VCaP (cell line): ENCODE results near the gene NUP107.
A peak's percentile ranks its signal among the peaks of the same experiment; 100 is the strongest.

ENCODE experiments used
- H3K27ac ChIP-seq: fragments of 450-650 bp; 2 replicates; pipeline ENCODE4 v1.5.1; 2017
- TF ChIP-seq, protein P1 (sequence below): fragments of 450-650 bp; conservative IDR thresholded peaks from 2 replicates; pipeline ENCODE4 v1.5.1; 2017; ENCODE audit warnings: mild to moderate bottlenecking, moderate library complexity

The NUP107 gene

DNA sequence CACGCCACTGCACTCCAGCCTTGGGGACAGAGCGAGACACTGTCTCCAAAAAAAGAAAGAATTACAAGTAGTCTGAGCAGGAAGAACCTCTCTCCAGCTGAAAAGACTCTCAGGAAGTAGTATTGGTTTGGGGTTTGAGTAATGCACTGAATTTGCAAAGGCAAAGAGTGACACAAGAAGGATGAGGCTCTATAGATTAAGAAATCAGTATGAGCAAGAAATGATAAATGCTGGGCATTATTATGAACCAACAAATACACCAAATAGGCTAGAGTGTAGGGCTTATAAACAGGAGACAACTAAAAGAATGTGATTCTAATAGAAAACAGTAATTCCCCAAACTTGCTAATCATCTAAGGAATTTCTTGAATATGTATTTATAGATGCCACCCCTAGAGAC lies 56.6 kb downstream of the NUP107 start:
- TF ChIP-seq, protein P1, sequence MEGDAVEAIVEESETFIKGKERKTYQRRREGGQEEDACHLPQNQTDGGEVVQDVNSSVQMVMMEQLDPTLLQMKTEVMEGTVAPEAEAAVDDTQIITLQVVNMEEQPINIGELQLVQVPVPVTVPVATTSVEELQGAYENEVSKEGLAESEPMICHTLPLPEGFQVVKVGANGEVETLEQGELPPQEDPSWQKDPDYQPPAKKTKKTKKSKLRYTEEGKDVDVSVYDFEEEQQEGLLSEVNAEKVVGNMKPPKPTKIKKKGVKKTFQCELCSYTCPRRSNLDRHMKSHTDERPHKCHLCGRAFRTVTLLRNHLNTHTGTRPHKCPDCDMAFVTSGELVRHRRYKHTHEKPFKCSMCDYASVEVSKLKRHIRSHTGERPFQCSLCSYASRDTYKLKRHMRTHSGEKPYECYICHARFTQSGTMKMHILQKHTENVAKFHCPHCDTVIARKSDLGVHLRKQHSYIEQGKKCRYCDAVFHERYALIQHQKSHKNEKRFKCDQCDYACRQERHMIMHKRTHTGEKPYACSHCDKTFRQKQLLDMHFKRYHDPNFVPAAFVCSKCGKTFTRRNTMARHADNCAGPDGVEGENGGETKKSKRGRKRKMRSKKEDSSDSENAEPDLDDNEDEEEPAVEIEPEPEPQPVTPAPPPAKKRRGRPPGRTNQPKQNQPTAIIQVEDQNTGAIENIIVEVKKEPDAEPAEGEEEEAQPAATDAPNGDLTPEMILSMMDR, result no peak
- H3K27ac ChIP-seq, result no peak overlapping the region

DNA sequence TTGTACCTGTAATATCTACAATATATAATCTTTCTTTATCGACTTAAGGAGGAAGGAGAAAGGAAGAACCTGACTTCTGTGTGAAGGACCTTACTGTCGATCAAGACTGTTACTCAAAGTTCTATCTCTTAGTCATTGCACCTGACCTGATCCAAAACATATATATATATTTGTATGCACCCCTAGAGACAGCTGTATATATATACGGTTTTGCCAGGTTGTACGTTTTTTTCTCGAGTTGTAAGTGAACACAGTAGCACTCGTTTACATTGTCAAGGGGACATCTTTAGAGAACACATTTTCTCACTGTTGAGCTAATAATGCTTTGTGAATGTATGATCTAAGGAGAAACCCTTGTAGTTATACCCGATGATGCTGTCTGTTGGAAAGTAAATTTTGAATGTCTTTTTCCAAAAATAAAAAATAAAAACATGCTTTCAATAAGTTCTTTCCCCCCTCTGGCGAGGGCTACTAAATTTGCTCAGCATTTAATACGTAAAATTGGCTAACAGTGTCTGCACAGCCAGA lies 58.7 kb downstream of the NUP107 start:
- TF ChIP-seq, protein P1, result no peak
- peak overlapping the region; percentile 78 for H3K27ac ChIP-seq

DNA sequence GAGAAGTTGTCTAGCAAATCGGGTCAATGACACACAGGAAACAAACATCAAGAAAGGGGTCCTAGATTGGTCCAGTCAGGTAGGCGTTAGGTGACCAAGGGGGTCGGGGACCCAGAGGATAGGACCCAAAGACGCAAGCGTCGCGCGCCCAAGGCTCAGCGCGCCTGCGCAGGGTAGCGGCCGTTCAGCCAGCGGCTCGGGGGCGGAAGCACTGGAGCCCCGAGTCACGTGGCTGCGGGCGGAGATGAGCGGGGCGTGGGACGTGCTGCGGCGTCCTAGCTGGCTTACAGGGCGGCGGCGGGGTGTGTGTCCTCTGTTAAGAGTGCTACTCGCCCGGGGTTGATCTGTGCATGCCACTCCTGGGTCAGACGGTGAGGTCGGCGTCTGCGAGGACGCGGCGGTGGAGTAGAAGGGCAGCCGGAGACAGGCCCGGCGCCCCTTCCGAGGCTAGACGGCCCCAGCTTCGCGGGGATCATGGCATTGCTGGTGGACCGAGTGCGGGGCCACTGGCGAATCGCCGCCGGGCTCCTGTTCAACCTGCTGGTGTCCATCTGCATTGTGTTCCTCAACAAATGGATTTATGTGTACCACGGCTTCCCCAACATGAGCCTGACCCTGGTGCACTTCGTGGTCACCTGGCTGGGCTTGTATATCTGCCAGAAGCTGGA lies 59.3 kb downstream of the NUP107 start, which contains the start of gene SLC35E3:
Gene SLC35E3, plus strand, starts transcription at position 273 of the 668 bp plus-strand sequence. Its CDS starts 202 bp downstream, at position 475.
- H3K27ac ChIP-seq, result peak within 1 kb of the TSS; percentile 78
- TF ChIP-seq, protein P1, result no peak

DNA sequence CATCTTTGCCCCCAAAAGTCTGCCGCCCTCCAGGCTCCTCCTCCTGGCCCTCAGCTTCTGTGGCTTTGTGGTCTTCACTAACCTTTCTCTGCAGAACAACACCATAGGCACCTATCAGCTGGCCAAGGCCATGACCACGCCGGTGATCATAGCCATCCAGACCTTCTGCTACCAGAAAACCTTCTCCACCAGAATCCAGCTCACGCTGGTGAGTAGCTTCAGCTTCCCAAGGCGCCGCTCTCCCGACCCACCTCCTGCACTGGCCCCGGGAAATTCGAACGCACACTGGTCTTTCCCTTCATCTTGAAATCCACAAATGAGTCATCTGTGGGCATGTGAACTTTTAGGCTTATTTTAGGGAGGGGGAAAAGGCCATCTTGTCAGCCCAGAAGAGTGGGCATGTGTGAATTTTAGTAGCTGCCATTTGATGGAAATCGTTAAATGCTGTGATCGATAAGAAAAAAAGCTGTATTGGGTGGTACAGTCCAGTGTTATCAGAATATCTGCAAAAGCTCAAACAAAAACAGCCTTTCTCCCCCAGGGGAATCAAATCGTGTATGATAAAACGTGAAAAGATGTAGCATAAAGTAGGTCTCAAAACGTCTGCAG lies 59.9 kb downstream of the NUP107 start:
- peak overlapping the region; percentile 78 for H3K27ac ChIP-seq
- TF ChIP-seq, protein P1, result no peak

DNA sequence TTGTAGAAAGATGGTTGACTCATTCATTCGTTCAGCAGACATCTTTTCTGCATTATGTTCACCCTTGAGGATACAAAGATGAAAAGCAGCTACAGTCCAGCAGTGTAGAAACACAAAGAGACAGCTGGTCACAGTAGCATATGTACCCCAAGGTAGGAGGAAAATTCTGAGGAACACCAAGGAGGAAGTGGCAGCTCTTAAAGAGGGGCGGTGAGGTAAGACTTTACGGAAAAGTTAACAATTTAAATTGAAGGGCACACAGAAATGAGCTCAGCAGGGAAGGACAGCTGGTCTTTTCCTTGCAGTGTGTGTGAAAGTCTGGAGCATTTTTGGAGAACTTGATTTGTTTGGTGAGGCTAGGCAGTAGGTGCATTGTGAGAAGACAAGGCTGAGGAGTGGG lies 62.7 kb downstream of the NUP107 start:
- TF ChIP-seq, protein P1, result no peak
- no peak overlapping the region for H3K27ac ChIP-seq

DNA sequence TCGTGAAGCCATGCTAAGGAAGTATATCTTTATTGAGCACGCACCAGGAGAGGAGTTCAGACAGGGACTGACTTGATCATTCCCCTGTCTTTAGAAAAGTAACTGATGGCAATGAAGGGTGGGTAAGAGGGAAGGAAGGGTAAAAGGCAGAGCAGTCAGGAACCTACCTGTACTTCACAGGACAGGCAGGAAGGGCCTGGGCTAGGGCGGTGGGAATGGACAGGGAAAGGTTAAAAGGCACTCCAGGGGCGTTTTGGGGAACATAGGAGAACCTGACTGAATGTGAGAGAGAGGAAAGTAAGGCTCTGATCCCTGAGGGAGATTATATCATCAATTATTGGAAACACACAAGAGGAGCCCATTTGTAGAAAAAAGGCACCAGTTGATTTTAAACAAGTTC lies 63.1 kb downstream of the NUP107 start:
- TF ChIP-seq, protein P1, result no peak
- H3K27ac ChIP-seq, result no peak overlapping the region

DNA sequence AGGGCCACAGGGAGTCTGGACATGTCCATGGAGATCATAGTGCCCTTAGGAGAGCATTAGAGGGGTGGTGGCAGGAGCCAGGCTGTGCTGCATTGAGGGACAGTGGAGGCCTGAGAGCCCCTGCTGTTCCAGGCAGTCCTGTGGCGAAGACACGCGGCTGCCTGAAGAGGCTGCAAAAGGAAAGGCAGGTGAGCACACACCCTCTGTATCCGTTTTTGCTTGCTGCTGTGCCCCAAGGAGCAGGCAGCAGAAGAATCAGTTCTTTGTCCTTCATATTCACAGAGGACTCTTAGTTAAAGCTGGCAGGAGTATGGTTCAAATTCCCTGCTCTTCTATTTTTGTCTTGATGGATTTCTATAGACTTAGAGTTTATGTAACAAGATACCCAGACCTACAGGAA lies 63.7 kb downstream of the NUP107 start:
- no peak overlapping the region for H3K27ac ChIP-seq
- TF ChIP-seq, protein P1, result no peak
